Right renal pelvis (tissue), 4 donors: ENCODE measurements around the gene TIMP1. TPM values are rescaled to one million over a fixed set of nuclear protein-coding genes. Genes with fewer than 3 reads are reported as not detected.

ENCODE experiments used
- DNase-seq, 4 donors: peaks; one replicate each; pipeline ENCODE4 v3.0.0-alpha.2; 2013; ENCODE audit warnings: low read depth in 4 of 4, low spot score in 3 of 4, missing footprints in 1 of 4
- polyA plus RNA-seq, 4 donors: library from polyadenylated mRNA; unstranded; fragments of 120-200 nt; gene quantifications; one replicate each; pipeline ENCODE4 v1.2.1, GENCODE V29; 2013; ENCODE audit not compliant: insufficient read length in 4 of 4

TIMP1 gene
- polyA plus RNA-seq, 4 donors, result 82.0 to 108 (median 93.4) TPM

DNA sequence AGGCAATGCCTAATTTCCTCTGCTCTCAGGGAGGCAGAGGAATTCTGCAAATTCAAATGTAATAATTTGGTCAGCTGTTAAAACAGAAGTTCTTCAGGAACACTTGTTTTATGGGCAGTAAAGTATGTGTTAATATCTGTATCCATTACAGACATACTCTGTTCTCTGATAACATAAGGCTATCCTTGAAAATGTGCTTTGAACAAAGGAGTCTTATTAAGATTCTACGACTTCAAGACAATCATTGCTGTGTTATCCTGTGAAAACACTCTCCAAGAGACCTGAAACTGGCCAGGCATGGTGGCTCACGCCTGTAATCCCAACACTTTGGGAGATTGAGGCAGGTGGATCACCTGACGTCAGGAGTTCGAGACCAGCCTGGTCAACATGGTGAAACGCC is 49.4 kb downstream of the TIMP1 start:
- no peak for DNase-seq

DNA sequence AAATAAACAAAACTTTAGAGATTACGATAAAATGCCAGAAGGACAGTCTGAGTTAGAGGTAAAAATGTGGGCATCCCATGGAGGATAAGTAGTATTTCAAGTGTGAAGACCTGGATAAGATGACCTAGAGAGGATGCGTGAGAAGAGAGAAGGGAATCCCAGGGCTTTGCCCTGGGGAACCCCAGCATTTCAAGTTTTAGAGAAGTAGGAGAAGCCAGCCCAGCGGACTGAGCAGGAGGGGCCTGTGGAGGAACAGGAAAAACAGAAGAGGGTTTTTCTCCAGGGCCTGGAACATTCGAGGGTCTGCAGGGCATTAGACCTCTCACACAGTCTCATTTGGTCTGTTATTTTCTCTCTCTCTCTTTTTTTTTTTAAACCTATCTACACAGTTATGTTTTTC is 50.4 kb downstream of the TIMP1 start:
- DNase-seq, result no peak

- no peak for DNase-seq
Measured at GRCh38 chrX:47633689-47634590, 51.7 kb downstream of the TIMP1 start.

GRCh38 chrX:47634871-47635575 is 52.8 kb downstream of the TIMP1 start:
- DNase-seq, result no peak

Other genes with a start within 250 kb of the TIMP1 start
- 1 to 10 TPM in 1 of 4 donors, under 1 TPM in 3; 0.74 to 1.1 (median 0.93) TPM for gene ZNF157, start 211.9 kb upstream of the TIMP1 start, polyA plus RNA-seq
- gene ZNF41, start 99.2 kb upstream of the TIMP1 start, polyA plus RNA-seq, result 10 to 100 TPM; 11.7 to 16.1 (median 13.9) TPM
- gene ARAF, start 21.2 kb upstream of the TIMP1 start, polyA plus RNA-seq, result 10 to 100 TPM; 59.6 to 70.6 (median 65.2) TPM
- gene SYN1, start 37.4 kb downstream of the TIMP1 start, polyA plus RNA-seq, result 1 to 10 TPM; 5.9 to 8.1 (median 6.5) TPM
- gene CFP, start 47.5 kb downstream of the TIMP1 start, polyA plus RNA-seq, result 1 to 10 TPM in 3 of 4 donors, under 1 TPM in 1; 0.91 to 1.3 (median 1.3) TPM
- gene ELK1, start 68.1 kb downstream of the TIMP1 start, polyA plus RNA-seq, result 10 to 100 TPM; 26.9 to 34.4 (median 31.8) TPM
- gene UXT, start 76.7 kb downstream of the TIMP1 start, polyA plus RNA-seq, result 100 to 1,000 TPM; 113 to 124 (median 117) TPM